HL-60 (cell line): ENCODE results near the gene FHAD1.

Experiments used
- DNase-seq, 2 experiments: peaks; one replicate each; pipeline ENCODE4 v3.0.0-alpha.2; 2010 to 2020; ENCODE audit warnings: low read depth in 1 of 2, low spot score in 1 of 2
- H3K27ac ChIP-seq: fragments of 250-450 bp; sonication (Bioruptor Pico); replicated peaks from 2 replicates; pipeline ENCODE4 v1.5.1; 2020; ENCODE audit warnings: mild to moderate bottlenecking, moderate library complexity
- H3K27me3 ChIP-seq: fragments of 250-450 bp; sonication (Bioruptor Pico); 2 replicates; pipeline ENCODE4 v1.5.1; 2021; ENCODE audit warnings: mild to moderate bottlenecking, moderate library complexity; ENCODE audit not compliant: insufficient read depth, poor library complexity, severe bottlenecking
- H3K4me3 ChIP-seq: replicated peaks from 2 replicates; pipeline ENCODE4 v1.5.1; 2011; ENCODE audit warnings: mild to moderate bottlenecking, control low read depth, low read length; ENCODE audit not compliant: insufficient read depth
- GABPA ChIP-seq: IDR thresholded peaks from 2 replicates; pipeline ENCODE4 v1.6.1; 2012; ENCODE audit warnings: low read depth
- POLR2AphosphoS5 ChIP-seq: IDR thresholded peaks from 2 replicates; pipeline ENCODE4 v1.6.1; 2012; ENCODE audit warnings: low read depth
- REST ChIP-seq: IDR thresholded peaks from 2 replicates; pipeline ENCODE4 v1.6.1; 2012; ENCODE audit warnings: low read depth; ENCODE audit not compliant: insufficient replicate concordance
- SPI1 ChIP-seq: IDR thresholded peaks from 2 replicates; pipeline ENCODE4 v1.6.1; 2012; ENCODE audit warnings: low read depth, mild to moderate bottlenecking, borderline replicate concordance
- TF ChIP-seq, protein P1 (sequence below): IDR thresholded peaks from one replicate; pipeline ENCODE4 v1.5.1; 2011; ENCODE audit warnings: low read length, control low read depth, inconsistent platforms; ENCODE audit not compliant: insufficient read depth

FHAD1 gene

DNA sequence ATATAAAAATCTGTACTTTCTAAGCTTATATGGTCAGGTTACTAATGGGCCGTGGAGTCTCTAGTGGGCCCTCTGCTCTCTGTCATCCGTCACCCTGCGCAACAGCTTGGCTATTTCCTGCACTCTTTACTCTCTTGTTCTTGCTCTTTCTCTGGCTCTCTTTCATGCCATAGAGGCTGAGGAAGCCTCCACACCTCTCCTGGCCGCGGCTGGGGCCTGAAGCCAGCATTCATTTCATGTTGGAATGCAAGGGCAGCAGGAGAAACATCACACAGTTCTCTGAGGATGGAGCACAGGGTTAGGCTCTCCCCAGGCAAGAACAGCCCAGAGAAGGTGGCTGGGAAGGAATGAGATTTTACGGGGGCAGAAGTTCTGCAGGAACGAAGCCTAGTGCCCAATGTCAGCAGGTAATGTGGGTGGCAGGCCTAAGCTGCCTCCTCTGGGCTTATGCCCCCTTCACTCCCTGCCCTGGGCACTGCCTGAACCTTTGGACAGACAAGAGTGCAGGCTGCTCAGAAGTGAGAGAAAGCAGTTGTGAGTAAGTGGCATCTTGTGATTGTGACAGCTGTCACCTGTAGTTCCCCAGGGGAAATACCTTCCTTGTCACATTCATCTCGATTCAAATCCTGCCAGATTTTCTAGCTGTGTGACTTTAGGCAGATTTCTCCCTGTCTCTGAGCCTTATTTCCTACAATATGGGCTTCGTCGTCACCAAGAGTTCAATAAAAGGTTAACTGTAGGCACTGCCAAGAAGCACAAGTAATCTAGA lies 3.6 kb upstream of the FHAD1 start:
- H3K27ac ChIP-seq: no peak overlapping the region
- no peak for TF ChIP-seq GABPA
- TF ChIP-seq REST: no peak
- TF ChIP-seq, protein P1, sequence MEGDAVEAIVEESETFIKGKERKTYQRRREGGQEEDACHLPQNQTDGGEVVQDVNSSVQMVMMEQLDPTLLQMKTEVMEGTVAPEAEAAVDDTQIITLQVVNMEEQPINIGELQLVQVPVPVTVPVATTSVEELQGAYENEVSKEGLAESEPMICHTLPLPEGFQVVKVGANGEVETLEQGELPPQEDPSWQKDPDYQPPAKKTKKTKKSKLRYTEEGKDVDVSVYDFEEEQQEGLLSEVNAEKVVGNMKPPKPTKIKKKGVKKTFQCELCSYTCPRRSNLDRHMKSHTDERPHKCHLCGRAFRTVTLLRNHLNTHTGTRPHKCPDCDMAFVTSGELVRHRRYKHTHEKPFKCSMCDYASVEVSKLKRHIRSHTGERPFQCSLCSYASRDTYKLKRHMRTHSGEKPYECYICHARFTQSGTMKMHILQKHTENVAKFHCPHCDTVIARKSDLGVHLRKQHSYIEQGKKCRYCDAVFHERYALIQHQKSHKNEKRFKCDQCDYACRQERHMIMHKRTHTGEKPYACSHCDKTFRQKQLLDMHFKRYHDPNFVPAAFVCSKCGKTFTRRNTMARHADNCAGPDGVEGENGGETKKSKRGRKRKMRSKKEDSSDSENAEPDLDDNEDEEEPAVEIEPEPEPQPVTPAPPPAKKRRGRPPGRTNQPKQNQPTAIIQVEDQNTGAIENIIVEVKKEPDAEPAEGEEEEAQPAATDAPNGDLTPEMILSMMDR: no peak
- no peak for TF ChIP-seq POLR2AphosphoS5
- TF ChIP-seq SPI1: no peak
- DNase-seq: no peak
- H3K4me3 ChIP-seq: no peak overlapping the region
- H3K27me3 ChIP-seq: peaks cover 5% of the 10 kb centered on the region

GRCh38 chr1:15244813-15245212 lies 2.2 kb upstream of the FHAD1 start:
- H3K27me3 ChIP-seq: peaks cover 5% of the 10 kb centered on the region
- no peak overlapping the region for H3K4me3 ChIP-seq
- H3K27ac ChIP-seq: no peak overlapping the region
- DNase-seq: no peak
- TF ChIP-seq GABPA (no peak), SPI1 (no peak), POLR2AphosphoS5 (no peak), REST (no peak)
- TF ChIP-seq, protein P1: no peak

GRCh38 chr1:15245593-15246360 lies 1.2 kb upstream of the FHAD1 start:
- peak; percentile 41 to 69 for DNase-seq
- H3K4me3 ChIP-seq: no peak overlapping the region
- no peak for TF ChIP-seq GABPA
- TF ChIP-seq, protein P1: no peak
- peak; percentile 87 for TF ChIP-seq SPI1
- TF ChIP-seq POLR2AphosphoS5: peak; percentile 55
- no peak for TF ChIP-seq REST
- H3K27ac ChIP-seq: no peak overlapping the region
- peaks cover 5% of the 10 kb centered on the region for H3K27me3 ChIP-seq
